IPS-NIHi11 (cell line): ENCODE data around the gene TSPAN1.

ENCODE experiments used
- DNase-seq: peaks from one replicate; pipeline ENCODE4 v3.0.0; 2012; ENCODE audit warnings: mixed read lengths, low spot score

The TSPAN1 gene

GRCh38 chr1:46187106-46187869, 12.4 kb downstream of the TSPAN1 start:
- DNase-seq: no peak

- peak; percentile 44 for DNase-seq
Observed at GRCh38 chr1:46188295-46189030, 13.6 kb downstream of the TSPAN1 start.

DNA sequence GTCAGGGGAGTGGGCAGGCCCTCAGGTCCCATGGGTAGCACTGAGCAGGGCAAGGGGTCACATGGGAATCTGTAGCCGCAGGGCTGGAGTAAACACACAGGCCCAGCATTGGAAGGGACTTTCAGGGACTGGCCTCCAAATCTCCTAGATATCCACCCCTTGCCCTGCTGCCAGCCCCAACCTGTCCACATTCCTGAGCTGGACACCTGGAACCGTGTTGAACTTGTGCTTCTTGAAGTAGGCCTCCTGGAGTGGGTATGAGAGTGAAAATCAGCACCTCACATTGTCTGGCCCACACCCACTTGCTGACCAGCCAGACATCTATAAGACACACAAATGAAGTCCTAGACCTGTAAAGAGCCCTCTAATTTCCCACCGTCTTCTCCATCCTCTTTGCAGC, 15.7 kb downstream of the TSPAN1 start:
- DNase-seq: no peak

GRCh38 chr1:46191033-46191701, 16.3 kb downstream of the TSPAN1 start:
- no peak for DNase-seq

- DNase-seq: no peak
Observed at GRCh38 chr1:46192171-46192570, 17.3 kb downstream of the TSPAN1 start.

GRCh38 chr1:46193285-46193684, 18.4 kb downstream of the TSPAN1 start:
- no peak for DNase-seq

DNA sequence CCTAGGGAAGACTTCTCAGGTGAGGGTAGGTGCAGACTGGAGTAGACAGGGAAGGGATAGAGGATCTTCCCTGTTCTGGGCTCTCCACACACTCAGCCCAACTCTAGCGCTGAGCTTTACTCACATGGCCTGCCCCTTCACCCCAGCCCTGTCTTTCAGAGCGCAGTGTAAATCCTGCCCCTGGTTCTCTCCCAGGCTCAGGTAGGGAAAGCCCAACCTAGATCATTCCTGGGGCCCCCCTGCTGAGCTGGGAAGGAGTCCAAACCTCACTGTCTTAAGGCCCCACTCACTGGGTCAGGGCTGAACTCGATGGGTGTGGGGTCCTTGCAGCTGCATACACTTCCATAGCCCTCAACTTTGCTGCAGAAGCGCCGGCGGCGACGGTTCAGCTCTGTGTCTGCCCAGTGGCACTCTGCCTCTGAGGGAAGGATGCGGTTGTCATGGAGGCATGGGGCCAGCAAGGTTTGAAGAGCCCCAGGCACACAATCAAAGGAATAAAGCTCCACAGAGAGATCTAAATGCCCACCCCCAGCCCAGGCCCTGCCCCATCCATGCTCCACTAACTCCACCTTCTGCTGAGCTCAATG, 19.2 kb downstream of the TSPAN1 start:
- peak; percentile 44 for DNase-seq

DNA sequence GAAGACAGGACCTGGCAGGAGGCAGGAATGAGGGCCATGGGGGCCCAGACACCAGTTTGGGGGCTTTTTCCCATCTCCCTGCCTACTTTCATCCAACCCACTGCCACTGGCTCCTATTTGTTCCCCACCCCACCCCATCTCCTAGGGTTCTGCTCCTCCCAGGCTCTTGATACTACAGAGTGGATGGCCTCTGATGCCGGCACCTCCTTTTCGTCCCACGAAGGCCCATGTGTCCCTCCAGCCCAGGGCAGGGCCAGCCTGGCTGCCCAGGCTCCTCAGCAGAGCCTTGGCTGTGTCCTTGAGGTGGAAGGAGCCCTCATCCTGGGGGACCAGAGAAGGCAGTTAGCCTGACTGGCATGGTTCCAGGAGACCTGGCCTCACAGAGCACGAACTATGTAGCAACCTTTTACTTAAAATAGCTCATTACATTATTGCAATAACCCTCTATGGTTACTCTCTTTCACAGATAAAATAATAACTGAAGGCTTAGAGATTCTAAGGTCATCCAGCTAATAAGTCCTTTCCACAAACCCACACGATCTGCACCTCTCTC, 19.8 kb downstream of the TSPAN1 start:
- DNase-seq: no peak

GRCh38 chr1:46196609-46197008, 21.7 kb downstream of the TSPAN1 start:
- no peak for DNase-seq

DNA sequence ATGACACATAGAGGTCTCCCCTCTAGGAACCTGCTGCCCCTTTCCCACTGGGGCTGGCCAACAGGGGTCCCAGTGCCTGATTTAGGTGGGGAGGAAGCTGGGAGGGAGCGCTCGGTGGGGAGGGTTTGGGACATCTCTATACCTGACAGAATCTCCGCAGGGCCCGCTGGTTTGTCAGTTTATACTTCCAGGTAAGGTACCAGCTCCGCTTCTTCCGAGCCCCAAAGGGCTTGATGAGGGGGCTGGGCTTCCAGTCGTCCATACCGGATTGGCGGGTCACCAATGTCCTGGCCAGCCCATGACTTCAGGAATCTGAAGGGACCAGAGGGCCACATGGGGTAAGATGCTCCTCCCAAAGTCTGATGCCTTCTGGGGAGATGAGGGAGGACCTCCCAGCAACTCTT, 22.7 kb downstream of the TSPAN1 start:
- DNase-seq: peak; percentile 37

DNA sequence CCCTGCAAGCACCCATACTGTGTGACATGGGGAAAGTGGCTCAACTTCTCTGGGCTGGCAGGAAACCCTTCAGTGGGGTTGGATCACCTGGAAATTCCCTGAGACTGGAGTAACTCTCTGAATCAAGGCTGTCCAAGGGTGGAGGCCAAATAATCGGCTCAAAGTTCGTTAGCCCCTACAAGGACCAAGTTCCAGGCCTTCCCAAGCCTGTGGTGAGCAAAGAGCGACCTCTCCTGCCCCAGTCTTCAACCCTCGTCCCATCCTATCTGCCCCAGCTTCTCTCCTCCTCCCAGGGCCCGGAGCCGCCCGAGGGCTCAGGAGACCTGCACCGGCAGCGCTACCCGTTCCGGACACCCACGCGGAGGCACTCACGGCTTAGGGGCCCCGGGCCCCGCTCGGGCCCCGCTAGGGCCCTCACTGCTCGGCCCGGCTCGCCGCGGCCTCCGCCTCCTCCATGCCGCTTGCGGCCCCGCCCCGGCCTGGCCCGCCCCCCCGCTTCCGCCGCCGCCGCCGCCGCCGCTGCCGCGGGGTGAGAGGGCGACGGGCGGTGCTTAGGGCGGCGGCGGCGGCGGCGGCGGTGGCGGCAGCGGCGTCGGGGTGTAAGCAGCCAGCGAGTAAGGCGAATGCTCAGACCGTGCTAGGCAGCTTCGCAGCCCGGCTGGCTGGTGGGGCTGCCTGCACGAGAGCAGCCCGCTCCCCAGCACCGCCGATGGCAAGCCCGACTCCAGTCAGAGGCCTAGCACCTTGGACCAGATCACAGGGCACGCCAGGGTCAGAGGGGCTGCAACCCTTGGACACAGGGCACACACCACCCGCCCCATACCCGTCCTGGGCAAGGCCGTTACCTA, 23.3 kb downstream of the TSPAN1 start, which contains the start of gene POMGNT1:
POMGNT1 (minus strand) TSS at position 471 of the 848 bp plus-strand sequence. CDS start 613 bp downstream, outside the sequence.
- DNase-seq: peak; percentile 98

- DNase-seq: no peak
Observed at GRCh38 chr1:46199233-46199749, 24.4 kb downstream of the TSPAN1 start.

DNA sequence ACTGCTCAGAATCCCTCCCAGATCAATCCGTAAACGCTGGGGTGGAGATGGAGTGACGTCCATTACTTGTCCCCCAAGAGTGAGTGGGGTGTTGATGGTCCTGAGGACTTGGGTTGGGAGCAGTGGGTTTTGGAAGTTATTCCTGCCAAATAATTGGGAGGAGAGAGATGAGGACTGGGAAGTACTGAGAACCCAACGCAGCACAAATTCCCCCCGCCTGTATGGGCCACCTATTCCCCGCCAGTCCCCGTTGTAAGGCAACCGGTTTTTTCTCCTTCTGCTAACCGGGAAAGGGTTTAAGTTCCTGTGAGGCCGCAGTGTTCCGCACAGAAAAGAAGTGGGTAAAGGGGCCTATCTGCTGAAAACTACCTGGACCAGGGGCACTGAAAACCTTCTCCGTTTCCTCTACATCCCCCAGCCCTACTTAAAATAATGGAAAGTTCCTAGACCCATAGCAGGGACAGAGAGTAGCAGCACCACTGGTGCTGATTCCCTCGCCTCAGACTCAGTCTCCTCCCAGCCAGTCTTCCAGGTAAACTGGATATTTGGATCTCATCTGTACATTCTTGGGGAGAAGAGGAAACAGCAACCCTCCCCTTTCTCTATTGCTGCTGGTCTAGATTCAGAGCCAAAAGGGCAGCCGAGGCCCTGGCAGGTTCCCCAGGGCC, 29.0 kb downstream of the TSPAN1 start:
- peak; percentile 31 for DNase-seq

GRCh38 chr1:46204406-46204742, 29.5 kb downstream of the TSPAN1 start:
- no peak for DNase-seq

GRCh38 chr1:46205141-46205540, 30.3 kb downstream of the TSPAN1 start:
- no peak for DNase-seq

- DNase-seq: no peak
Observed at GRCh38 chr1:46205791-46206190, 30.9 kb downstream of the TSPAN1 start.

DNA sequence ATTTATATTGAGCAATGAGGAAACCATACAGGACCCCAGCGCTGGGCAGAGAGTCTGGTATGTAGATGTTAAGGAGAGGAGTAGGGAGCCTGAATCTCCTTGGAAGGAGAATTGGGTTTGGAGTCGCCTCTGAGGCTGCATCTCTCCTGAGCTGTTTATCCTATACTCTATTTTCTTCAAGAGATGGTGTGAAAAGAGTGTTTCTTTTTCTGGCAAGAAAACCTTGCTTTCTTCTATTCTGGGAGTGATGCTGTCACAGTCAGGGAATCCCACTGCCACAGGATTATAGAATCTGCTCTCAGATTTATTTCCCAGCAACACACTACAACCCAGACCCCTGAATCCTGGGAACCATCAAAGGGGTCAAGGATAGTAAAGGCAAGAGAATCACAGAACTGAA, 31.5 kb downstream of the TSPAN1 start:
- no peak for DNase-seq

DNA sequence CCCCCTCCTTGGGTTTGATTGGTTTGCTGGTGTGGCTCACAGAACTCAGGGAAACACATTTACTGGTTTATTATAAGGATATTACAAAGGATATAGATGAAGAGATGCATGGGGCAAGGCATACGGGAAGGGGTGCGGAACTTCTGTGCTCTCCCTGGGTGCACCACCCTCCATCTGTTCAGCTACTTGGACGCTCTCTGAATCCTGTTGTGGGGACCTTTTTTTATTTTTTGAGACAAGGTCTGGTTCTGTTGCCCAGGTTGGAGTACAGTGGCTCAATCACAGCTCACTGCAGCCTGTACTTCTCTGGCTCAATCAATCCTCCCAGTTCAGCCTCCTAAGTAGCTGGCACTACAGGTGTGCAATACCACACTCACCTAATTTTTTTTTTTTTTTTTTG, 35.7 kb downstream of the TSPAN1 start:
- no peak for DNase-seq

DNA sequence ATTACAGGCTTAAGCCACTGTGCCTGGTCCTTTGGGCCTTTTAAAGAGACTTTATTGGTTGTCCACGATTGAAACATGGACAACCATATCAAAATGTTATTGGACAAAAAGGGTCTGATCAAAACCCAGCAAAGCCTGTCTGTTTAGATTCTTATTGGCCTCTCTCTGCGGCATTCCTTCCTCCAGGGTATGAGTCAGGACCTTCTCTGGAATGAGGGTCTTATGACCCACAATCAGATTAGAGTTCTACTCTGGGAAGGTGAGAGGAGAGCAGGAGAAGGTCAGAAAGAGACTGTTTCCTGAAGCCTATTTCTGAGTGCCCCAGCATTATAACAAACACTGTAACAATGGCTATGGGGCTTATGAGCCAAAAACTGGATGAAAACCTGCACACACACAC, 36.2 kb downstream of the TSPAN1 start:
- DNase-seq: no peak

DNA sequence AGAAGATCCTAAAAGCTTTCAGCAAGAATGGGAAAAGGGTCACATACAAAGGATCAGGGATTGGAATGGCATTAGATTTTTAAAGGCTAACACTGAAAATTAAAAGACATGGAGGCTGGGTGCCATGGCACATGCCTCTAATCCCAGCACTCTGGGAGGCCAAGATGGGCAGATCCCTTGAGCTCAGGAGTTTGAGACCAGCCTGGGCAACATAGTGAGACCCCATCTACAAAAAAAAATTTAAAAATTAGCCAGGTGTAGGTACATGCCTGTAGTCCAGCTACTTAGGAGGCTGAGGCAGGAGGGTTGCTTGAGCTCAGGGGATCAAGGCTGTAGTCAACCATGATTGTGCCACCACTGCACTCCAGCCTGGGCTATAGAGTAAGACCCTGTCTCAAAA, 40.6 kb downstream of the TSPAN1 start:
- no peak for DNase-seq

DNA sequence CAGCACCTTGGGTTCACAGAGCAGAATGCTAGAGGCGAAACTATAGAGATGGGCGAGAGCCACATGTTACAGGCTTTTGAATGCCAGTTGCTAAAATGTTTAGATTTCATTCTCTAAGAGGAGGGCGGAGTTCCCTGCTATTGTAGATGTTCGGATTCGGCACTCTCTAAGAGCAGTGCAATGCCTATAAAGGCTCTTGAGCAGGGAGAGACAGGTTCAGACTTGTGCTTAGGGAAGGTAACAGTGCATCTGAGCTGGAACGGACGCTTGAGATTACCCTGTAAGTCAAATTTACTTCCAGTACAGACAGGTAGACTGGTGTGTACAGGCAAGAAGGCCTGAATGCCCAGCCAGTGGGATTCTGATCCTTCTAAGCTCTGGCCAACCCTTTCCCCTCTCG, 43.6 kb downstream of the TSPAN1 start:
- no peak for DNase-seq
